Prostate gland (tissue), 2 donors: ENCODE data around the gene TYMS. TPM values are rescaled to one million over a fixed set of nuclear protein-coding genes. Genes with fewer than 3 reads are reported as not detected.
"Not testable (repeated sequence)": the region's sequence is repeated elsewhere in the genome, so short reads cannot be mapped to it uniquely, and the experiment has no call there.

Experiments
- DNase-seq: peaks from one replicate; pipeline ENCODE4 v3.0.0-alpha.2; 2019; ENCODE audit warnings: low spot score
- H3K27ac ChIP-seq, 2 donors: fragments of 200-600 bp; sonication (generic); 2 replicates each; pipeline ENCODE4 v1.5.1; 2017 to 2019
- H3K27me3 ChIP-seq: fragments of 200-600 bp; sonication (generic); replicated peaks from 2 replicates; pipeline ENCODE4 v1.5.1; 2019; ENCODE audit not compliant: insufficient read depth
- H3K36me3 ChIP-seq, 2 donors: fragments of 200-600 bp; sonication (generic); 1 replicate in 1 of 2; 2 replicates in 1 of 2; pipeline versions ENCODE4 v1.5.1 to v1.8.1; 2017 to 2019
- H3K4me1 ChIP-seq: fragments of 200-600 bp; sonication (generic); replicated peaks from 2 replicates; pipeline ENCODE4 v1.5.1; 2019
- H3K4me3 ChIP-seq, 2 donors: fragments of 200-600 bp; sonication (generic); 2 replicates each; pipeline ENCODE4 v1.5.1; 2017 to 2019
- H3K9me3 ChIP-seq: fragments of 200-600 bp; sonication (generic); 2 replicates; pipeline ENCODE4 v1.5.1; 2017
- CTCF ChIP-seq, 4 experiments: fragments of 200-600 bp in 2 of 4; fragments of 450-650 bp in 2 of 4; sonication (generic) in 2 of 4; IDR thresholded peaks; 1 replicate in 3 of 4; 2 replicates in 1 of 4; pipeline ENCODE4 v1.5.1; 2016 to 2019; ENCODE audit warnings: antibody characterized with exemption in 4 of 4, mild to moderate bottlenecking in 2 of 4, moderate library complexity in 2 of 4
- POLR2A ChIP-seq: fragments of 450-650 bp; IDR thresholded peaks from one replicate; pipeline ENCODE4 v1.6.1; 2016; ENCODE audit warnings: antibody characterized with exemption, mild to moderate bottlenecking
- POLR2AphosphoS5 ChIP-seq: sonication (generic); formaldehyde crosslinking; IDR thresholded peaks from one replicate; pipeline ENCODE4 v1.6.1; 2017; ENCODE audit warnings: antibody characterized with exemption
- WGBS: methylation state at CpG from one replicate; pipeline ENCODE4 v1.1.5; 2018; 5-methylcytosine and 5-hydroxymethylcytosine counted together
- intact Hi-C: fragments of 100-400 bp; cut with DNase I; formaldehyde crosslinking; loops from one replicate; pipeline ENCODE4 v1.14.2; 2022
- total RNA-seq, 2 donors: library from RNA; depleted of rRNA; stranded (reverse); fragments of >200 nt; gene quantifications; one replicate each; pipeline ENCODE4 v1.1.0, GENCODE V29; 2016

The TYMS gene
- total RNA-seq, 2 donors from 2014 or later, result 8.2 to 9.6 TPM

DNA sequence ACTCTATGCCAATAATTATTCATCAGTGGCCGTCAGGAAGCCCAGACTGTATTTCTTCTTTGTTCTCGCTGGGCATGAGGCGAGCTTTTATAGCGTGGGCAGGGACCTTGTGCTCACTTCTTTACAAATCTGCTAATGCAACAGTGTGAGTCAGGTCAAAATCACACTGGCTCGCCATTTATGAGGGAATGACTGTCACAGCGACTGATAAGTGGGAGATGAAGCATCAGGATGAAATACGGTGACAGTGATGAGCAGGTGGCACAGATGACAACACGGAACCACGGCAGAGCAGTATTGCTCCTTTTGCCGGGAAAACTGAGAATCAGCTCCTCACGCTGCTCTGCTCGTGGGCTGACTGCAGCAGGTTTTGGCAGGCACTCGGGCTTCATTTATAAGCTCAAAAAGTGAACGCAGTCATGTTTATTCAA lies 20.5 kb downstream of the TYMS start:
- WGBS, result 78% methylated on average over 14 of the region's 14 CpGs
- H3K27me3 ChIP-seq, result no peaks in the 10 kb centered on the region
- no peaks in the 10 kb centered on the region for H3K9me3 ChIP-seq
- intact Hi-C loops, result no loop called here
- H3K4me3 ChIP-seq, result no peak overlapping the region
- H3K27ac ChIP-seq, result no peak overlapping the region
- TF ChIP-seq POLR2A, result no peak
- TF ChIP-seq POLR2AphosphoS5, result no peak
- H3K4me1 ChIP-seq, result no peaks in the 10 kb centered on the region
- H3K36me3 ChIP-seq, result no peaks in the 10 kb centered on the region
- no peak for DNase-seq

DNA sequence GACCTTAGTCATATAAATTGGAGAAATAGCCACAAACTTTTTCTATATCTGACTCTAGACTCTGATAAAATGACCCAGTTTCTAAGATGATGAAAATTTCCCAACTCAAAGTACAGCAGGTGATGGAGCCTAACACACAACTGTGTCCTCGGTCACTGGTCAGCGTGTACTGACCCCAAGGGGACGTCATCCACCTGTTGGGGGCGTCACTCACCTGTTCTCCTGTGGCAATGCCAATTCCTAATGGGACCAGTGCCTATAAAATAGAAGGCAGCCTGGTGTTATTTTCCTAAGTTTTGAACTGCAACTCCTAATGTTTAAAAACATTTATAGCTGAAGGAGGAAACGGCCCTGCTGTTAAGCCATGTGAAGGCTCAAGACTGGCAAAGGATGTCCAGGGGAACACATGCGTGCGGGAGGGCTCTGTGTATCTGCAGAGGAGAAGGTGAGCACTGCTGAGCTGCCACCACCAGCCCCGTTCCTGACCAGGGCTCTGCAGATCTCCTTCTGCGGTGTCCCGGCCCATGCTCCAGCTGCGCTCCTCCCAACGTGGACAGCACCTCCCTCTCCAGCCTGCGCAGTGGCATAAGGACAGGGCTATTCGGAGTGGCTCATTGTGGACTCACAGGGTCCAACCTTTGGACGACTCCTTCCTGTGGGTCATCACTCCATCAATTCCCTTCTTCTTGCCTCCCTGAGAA lies 21.2 kb downstream of the TYMS start:
- intact Hi-C loops, result no loop called here
- no peak for TF ChIP-seq CTCF (IDR thresholded peaks at IDR 0.05)
- no peak for TF ChIP-seq POLR2AphosphoS5
- no peak for TF ChIP-seq POLR2A
- Histone ChIP-seq H3K27ac (no peak overlapping the region), H3K4me3 (no peak overlapping the region), H3K4me1 (no peaks in the 10 kb centered on the region), H3K36me3 (no peaks in the 10 kb centered on the region), H3K27me3 (no peaks in the 10 kb centered on the region), H3K9me3 (no peaks in the 10 kb centered on the region)
- 90% methylated on average over 15 of the region's 15 CpGs for WGBS
- no peak for DNase-seq

DNA sequence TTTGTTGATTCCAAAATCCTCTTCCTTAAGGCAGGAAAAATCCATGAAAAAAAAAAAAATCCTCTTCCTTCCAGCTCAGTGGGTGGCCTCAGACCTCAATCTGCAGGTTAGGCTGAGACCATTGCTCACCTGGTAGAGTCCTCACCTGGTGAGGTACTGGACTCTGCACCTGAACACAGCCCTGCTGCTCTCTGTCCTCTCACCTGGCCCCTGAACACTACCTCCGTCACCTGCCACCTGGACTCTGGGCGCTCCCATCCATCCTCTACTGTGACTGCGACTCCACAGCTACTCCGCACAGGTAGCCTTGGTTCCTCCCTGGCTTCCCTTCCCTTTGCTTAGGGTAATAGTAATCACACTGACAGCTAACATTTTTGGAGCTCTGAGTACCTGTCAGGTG lies 22.1 kb downstream of the TYMS start:
- intact Hi-C loops, result no loop called here
- no peak overlapping the region for H3K4me3 ChIP-seq
- no peak for DNase-seq
- H3K36me3 ChIP-seq, result no peaks in the 10 kb centered on the region
- H3K4me1 ChIP-seq, result no peaks in the 10 kb centered on the region
- TF ChIP-seq POLR2A (no peak), POLR2AphosphoS5 (no peak), CTCF (IDR thresholded peaks at IDR 0.05) (no peak)
- 100% methylated on average over 4 of the region's 4 CpGs for WGBS
- no peaks in the 10 kb centered on the region for H3K9me3 ChIP-seq
- H3K27ac ChIP-seq, result no peak overlapping the region
- H3K27me3 ChIP-seq, result no peaks in the 10 kb centered on the region

GRCh38 chr18:680392-680791 lies 22.9 kb downstream of the TYMS start:
- WGBS, result over 99% methylated on average over 4 of the region's 4 CpGs
- Histone ChIP-seq H3K27me3 (no peaks in the 10 kb centered on the region), H3K36me3 (no peaks in the 10 kb centered on the region), H3K4me1 (no peaks in the 10 kb centered on the region), H3K4me3 (no peak overlapping the region), H3K27ac (no peak overlapping the region), H3K9me3 (no peaks in the 10 kb centered on the region)
- DNase-seq, result no peak
- intact Hi-C loops, result no loop called here
- no peak for TF ChIP-seq POLR2A
- TF ChIP-seq CTCF (IDR thresholded peaks at IDR 0.05), result no peak
- TF ChIP-seq POLR2AphosphoS5, result no peak

- TF ChIP-seq CTCF (IDR thresholded peaks at IDR 0.05), result no peak
- TF ChIP-seq POLR2AphosphoS5, result no peak
- no peak for TF ChIP-seq POLR2A
- Histone ChIP-seq H3K9me3 (no peaks in the 10 kb centered on the region), H3K4me3 (no peak overlapping the region), H3K27ac (no peak overlapping the region), H3K36me3 (no peaks in the 10 kb centered on the region), H3K4me1 (no peaks in the 10 kb centered on the region), H3K27me3 (no peaks in the 10 kb centered on the region)
- no peak for DNase-seq
- intact Hi-C loops, result no loop called here
- WGBS, result 88% methylated on average over 5 of the region's 5 CpGs
Measured at GRCh38 chr18:681985-682384, 24.5 kb downstream of the TYMS start.

DNA sequence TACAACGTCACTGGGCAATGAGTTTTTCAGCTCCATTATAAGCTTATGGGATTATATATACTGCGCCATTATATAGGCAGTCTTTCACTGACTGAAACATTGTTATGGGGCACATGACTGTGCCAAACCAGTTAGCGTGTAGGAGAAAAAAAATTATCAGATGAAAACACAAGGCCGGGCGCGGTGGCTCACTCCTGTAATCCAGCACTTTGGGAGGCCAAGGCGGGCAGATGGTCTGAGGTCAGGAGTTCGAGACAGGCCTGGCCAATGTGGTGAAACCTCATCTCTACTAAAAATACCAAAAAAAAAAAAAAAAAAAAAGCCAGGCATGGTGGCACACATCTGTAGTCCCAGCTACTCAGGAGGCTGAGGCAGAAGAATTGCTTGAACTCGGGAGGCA lies 25.0 kb downstream of the TYMS start:
- H3K27ac ChIP-seq, intact Hi-C loops, DNase-seq, H3K9me3 ChIP-seq, H3K4me1 ChIP-seq, H3K36me3 ChIP-seq, H3K4me3 ChIP-seq, H3K27me3 ChIP-seq: not testable (repeated sequence)
- 98% methylated on average over 9 of the region's 9 CpGs for WGBS
